WTC11 (cell line): ENCODE measurements around the gene NOL4L. TPM values are rescaled to one million over a fixed set of nuclear protein-coding genes. Genes with fewer than 3 reads are reported as not detected.

Source experiments
- ATAC-seq: fragments of 200-7000 bp; cut with Tn5 transposase; 2 replicates; pipeline ENCODE4 v1.10.0; 2021; ENCODE audit warnings: mild to moderate bottlenecking, moderate library complexity
- CTCF ChIA-PET: fragments of 300-600 bp; sonication (Branson Sonifier 250); formaldehyde crosslinking; loops from one replicate; lab custom pipeline; 2021; ENCODE audit warnings: antibody characterized with exemption; lab: Charles Lee
- POLR2A ChIA-PET: fragments of 350-600 bp; sonication (Branson Sonifier 250); formaldehyde crosslinking; loops from one replicate; lab custom pipeline; 2021; ENCODE audit warnings: antibody characterized with exemption; lab: Charles Lee
- DNase-seq: peaks from one replicate; pipeline ENCODE4 v3.0.0; 2021; ENCODE audit warnings: low spot score
- H3K27ac Mint-ChIP-seq: 2 replicates; pipeline ENCODE4 v1.8.0; 2021; ENCODE audit warnings: mixed read lengths
- H3K27me3 Mint-ChIP-seq: 2 replicates; pipeline ENCODE4 v1.8.0; 2021; ENCODE audit warnings: low read depth, mild to moderate bottlenecking, moderate library complexity, mixed read lengths
- H3K36me3 Mint-ChIP-seq: 2 replicates; pipeline ENCODE4 v1.8.0; 2021; ENCODE audit warnings: mixed read lengths
- H3K4me1 Mint-ChIP-seq: 2 replicates; pipeline ENCODE4 v1.8.0; 2022; ENCODE audit warnings: mixed read lengths
- H3K4me3 Mint-ChIP-seq: 2 replicates; pipeline ENCODE4 v1.8.0; 2021; ENCODE audit warnings: mild to moderate bottlenecking, moderate library complexity, mixed read lengths
- H3K9me3 Mint-ChIP-seq: 2 replicates; pipeline ENCODE4 v1.8.0; 2021; ENCODE audit warnings: mixed read lengths
- FOXK1 ChIP-seq: sonication (generic); formaldehyde crosslinking; IDR thresholded peaks from 2 replicates; pipeline ENCODE4 v1.8.0; 2022; ENCODE audit warnings: mild to moderate bottlenecking, moderate library complexity, missing genetic modification reagents
- SMAD3 ChIP-seq: sonication (generic); formaldehyde crosslinking; IDR thresholded peaks from 2 replicates; pipeline ENCODE4 v1.8.0; 2022; ENCODE audit warnings: missing genetic modification reagents, mild to moderate bottlenecking, borderline replicate concordance
- ZBTB21 ChIP-seq: sonication (generic); formaldehyde crosslinking; IDR thresholded peaks from 2 replicates; pipeline ENCODE4 v1.8.1; 2023; ENCODE audit warnings: mild to moderate bottlenecking, missing genetic modification reagents, borderline replicate concordance
- ZNF423 ChIP-seq: fragments of 250-450 bp; sonication (Bioruptor Pico); IDR thresholded peaks from 2 replicates; pipeline ENCODE4 v2.1.2; 2022; ENCODE audit warnings: mild to moderate bottlenecking, moderate library complexity
- total RNA-seq: library from RNA; stranded (reverse); gene quantifications from 3 replicates; pipeline ENCODE4 v1.2.3, GENCODE V29; 2021
- TF ChIP-seq, protein P1 (sequence below): sonication (generic); formaldehyde crosslinking; IDR thresholded peaks from 2 replicates; pipeline ENCODE4 v1.8.0; 2023; ENCODE audit warnings: missing genetic modification reagents, mild to moderate bottlenecking, borderline replicate concordance
- TF ChIP-seq, protein P2 (sequence below): sonication (generic); formaldehyde crosslinking; IDR thresholded peaks from 2 replicates; pipeline ENCODE4 v1.8.1; 2023; ENCODE audit warnings: mild to moderate bottlenecking, missing genetic modification reagents, moderate library complexity
- TF ChIP-seq, protein P3 (sequence below): sonication (generic); formaldehyde crosslinking; IDR thresholded peaks from 2 replicates; pipeline ENCODE4 v1.8.0; 2022; ENCODE audit warnings: mild to moderate bottlenecking, missing genetic modification reagents
- TF ChIP-seq, protein P4 (sequence below): sonication (generic); formaldehyde crosslinking; IDR thresholded peaks from 2 replicates; pipeline ENCODE4 v1.8.0; 2022; ENCODE audit warnings: mild to moderate bottlenecking, missing genetic modification reagents
- TF ChIP-seq, protein P5 (sequence below): sonication (generic); formaldehyde crosslinking; IDR thresholded peaks from 2 replicates; pipeline ENCODE4 v1.8.1; 2023; ENCODE audit warnings: mild to moderate bottlenecking, missing genetic modification reagents, moderate library complexity
- TF ChIP-seq, protein P6 (sequence below): sonication (generic); formaldehyde crosslinking; IDR thresholded peaks from 2 replicates; pipeline ENCODE4 v1.8.0; 2022; ENCODE audit warnings: mild to moderate bottlenecking, missing genetic modification reagents
- TF ChIP-seq, protein P7 (sequence below): fragments of 250-450 bp; sonication (Bioruptor Pico); IDR thresholded peaks from 2 replicates; pipeline ENCODE4 v1.9.0; 2021; ENCODE audit warnings: moderate library complexity, mild to moderate bottlenecking, inconsistent platforms, borderline replicate concordance
- TF ChIP-seq, protein P8 (sequence below): sonication (generic); formaldehyde crosslinking; IDR thresholded peaks from 2 replicates; pipeline ENCODE4 v1.8.0; 2023; ENCODE audit warnings: missing genetic modification reagents

The NOL4L gene
- total RNA-seq, 1 experiment from 2014 or later: 29.0 TPM

DNA sequence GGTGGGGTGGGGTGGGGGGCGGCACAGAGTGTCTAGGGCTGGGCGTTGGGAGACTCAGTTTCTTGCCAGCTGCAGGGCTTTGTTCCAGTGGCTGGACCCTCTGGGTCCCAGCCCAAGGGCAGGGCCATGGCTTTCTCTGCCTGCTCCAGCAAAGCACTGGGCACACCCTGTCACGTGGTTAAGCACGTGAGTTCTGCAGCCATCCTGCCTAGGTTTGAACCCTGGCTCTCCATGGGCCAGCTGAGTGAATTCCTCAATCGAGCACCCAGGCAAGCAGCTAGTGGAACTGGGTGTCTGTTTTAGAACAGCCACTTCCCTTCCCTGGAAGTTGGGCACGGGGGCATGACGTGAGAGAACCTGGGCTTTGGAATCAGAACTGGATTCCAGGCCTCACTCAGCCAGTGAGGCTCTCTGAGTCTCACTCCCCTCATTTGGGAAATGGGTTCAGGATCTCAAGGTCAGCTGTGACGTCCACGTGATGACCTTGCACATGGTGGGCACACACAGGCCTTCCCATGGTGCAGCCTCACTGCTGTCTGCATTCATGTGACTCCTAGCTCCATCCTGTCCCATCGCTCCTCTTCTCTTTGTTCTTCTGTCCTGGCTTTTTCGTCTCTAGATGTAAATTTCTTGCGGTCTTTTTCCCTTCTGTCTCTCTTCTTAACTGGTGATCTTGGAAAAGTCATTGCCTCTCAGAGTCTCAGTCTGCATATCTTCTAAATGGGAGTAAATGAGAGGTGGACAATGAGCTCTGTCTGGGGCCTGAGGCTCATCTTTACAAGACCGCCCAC lies 45.9 kb downstream of the NOL4L start (continued):
- TF ChIP-seq, protein P1, sequence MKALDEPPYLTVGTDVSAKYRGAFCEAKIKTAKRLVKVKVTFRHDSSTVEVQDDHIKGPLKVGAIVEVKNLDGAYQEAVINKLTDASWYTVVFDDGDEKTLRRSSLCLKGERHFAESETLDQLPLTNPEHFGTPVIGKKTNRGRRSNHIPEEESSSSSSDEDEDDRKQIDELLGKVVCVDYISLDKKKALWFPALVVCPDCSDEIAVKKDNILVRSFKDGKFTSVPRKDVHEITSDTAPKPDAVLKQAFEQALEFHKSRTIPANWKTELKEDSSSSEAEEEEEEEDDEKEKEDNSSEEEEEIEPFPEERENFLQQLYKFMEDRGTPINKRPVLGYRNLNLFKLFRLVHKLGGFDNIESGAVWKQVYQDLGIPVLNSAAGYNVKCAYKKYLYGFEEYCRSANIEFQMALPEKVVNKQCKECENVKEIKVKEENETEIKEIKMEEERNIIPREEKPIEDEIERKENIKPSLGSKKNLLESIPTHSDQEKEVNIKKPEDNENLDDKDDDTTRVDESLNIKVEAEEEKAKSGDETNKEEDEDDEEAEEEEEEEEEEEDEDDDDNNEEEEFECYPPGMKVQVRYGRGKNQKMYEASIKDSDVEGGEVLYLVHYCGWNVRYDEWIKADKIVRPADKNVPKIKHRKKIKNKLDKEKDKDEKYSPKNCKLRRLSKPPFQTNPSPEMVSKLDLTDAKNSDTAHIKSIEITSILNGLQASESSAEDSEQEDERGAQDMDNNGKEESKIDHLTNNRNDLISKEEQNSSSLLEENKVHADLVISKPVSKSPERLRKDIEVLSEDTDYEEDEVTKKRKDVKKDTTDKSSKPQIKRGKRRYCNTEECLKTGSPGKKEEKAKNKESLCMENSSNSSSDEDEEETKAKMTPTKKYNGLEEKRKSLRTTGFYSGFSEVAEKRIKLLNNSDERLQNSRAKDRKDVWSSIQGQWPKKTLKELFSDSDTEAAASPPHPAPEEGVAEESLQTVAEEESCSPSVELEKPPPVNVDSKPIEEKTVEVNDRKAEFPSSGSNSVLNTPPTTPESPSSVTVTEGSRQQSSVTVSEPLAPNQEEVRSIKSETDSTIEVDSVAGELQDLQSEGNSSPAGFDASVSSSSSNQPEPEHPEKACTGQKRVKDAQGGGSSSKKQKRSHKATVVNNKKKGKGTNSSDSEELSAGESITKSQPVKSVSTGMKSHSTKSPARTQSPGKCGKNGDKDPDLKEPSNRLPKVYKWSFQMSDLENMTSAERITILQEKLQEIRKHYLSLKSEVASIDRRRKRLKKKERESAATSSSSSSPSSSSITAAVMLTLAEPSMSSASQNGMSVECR (CRISPR knock-in tag): no peak
- TF ChIP-seq, protein P2, sequence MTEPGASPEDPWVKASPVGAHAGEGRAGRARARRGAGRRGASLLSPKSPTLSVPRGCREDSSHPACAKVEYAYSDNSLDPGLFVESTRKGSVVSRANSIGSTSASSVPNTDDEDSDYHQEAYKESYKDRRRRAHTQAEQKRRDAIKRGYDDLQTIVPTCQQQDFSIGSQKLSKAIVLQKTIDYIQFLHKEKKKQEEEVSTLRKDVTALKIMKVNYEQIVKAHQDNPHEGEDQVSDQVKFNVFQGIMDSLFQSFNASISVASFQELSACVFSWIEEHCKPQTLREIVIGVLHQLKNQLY (CRISPR knock-in tag): no peak

DNA sequence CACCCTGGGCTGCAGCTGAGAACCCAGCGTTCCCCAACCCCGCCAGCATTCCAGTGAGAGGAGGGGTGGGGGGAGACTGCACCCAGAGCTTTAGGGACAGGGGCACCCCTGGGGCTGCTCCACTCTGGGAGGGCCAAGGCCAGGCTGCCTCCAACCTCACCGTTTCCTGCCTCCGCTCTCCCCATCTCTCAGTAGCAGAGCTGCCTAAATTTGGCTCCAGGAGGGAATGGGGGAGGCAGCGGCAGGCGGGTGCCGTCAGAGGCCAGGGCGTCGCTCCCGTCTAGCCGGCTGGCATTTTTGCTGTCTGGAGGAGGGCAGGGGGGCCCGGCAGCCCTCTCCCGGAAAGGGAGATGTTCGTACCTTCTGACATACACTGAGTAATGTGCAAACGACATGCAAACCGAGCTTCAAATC lies 46.6 kb downstream of the NOL4L start:
- ChIA-PET POLR2A (no interaction called here), CTCF (interaction anchor here (0.8 to 1.9 kb wide), 5 partner anchors 16 to 466 kb away, joined by 3 to 9 read pairs (median 4); no protein-coding TSS in a partner anchor)
- Mint-ChIP-seq H3K9me3 (no peaks in the 10 kb centered on the region), H3K4me1 (peaks cover 47% of the 10 kb centered on the region), H3K36me3 (no peaks in the 10 kb centered on the region), H3K27ac (no peak overlapping the region), H3K4me3 (no peak overlapping the region), H3K27me3 (peaks cover 25% of the 10 kb centered on the region)
- DNase-seq: peak; percentile 26
- 0 out of 2 replicates have a peak, but pooled peaks have one; percentile 3 for ATAC-seq
- TF ChIP-seq, protein P3, sequence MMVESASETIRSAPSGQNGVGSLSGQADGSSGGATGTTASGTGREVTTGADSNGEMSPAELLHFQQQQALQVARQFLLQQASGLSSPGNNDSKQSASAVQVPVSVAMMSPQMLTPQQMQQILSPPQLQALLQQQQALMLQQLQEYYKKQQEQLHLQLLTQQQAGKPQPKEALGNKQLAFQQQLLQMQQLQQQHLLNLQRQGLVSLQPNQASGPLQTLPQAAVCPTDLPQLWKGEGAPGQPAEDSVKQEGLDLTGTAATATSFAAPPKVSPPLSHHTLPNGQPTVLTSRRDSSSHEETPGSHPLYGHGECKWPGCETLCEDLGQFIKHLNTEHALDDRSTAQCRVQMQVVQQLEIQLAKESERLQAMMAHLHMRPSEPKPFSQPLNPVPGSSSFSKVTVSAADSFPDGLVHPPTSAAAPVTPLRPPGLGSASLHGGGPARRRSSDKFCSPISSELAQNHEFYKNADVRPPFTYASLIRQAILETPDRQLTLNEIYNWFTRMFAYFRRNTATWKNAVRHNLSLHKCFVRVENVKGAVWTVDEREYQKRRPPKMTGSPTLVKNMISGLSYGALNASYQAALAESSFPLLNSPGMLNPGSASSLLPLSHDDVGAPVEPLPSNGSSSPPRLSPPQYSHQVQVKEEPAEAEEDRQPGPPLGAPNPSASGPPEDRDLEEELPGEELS (CRISPR knock-in tag): no peak
- TF ChIP-seq ZNF423 (CRISPR knock-in tag) (0 out of 2 replicates have a peak, but pooled peaks have one; percentile 19), ZBTB21 (CRISPR knock-in tag) (no peak)

DNA sequence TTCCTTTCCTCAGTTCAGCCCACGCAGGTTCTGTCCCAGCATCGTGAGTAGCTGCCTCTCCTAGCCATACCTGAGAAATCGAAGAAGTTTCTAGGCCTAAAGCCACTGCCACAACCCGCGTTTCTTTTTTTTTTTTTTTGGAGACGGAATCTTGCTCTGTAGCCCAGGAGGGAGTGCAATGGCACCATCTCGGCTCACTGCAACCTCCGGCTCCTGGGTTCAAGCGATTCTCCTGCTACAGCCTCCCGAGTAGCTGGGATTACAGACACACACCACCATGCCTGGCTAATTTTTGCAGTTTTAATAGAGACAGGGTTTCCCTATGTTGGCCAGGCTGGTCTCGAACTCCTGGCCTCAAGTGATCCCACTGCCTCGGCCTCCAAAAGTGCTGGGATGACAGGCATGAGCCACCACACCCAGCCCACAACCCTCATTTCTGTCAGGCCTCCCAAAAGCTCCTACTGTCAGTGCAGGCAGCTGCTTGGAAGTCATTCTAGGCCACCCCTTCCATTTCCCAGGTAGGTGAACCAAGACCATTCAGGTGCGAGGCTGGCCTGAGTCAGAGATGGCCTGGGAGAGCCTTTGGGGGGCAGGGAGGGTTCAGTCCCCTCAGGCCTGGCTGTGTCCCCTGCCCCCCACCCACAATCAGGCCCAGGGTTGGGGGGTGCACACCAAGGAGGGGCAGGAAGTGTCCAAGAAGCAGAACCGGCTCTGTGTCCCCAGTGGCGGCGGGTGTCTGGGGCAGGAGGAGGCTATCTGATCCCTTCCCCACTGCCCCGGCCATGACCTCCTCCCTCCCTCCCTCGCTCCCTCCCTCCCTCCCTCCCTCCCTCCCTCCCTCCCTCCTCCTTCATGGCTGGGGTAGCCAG lies 47.2 kb downstream of the NOL4L start:
- TF ChIP-seq, protein P4, sequence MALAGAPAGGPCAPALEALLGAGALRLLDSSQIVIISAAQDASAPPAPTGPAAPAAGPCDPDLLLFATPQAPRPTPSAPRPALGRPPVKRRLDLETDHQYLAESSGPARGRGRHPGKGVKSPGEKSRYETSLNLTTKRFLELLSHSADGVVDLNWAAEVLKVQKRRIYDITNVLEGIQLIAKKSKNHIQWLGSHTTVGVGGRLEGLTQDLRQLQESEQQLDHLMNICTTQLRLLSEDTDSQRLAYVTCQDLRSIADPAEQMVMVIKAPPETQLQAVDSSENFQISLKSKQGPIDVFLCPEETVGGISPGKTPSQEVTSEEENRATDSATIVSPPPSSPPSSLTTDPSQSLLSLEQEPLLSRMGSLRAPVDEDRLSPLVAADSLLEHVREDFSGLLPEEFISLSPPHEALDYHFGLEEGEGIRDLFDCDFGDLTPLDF (CRISPR knock-in tag): no peak
- TF ChIP-seq FOXK1 (CRISPR knock-in tag): no peak
- TF ChIP-seq SMAD3 (CRISPR knock-in tag): no peak
- TF ChIP-seq, protein P5, sequence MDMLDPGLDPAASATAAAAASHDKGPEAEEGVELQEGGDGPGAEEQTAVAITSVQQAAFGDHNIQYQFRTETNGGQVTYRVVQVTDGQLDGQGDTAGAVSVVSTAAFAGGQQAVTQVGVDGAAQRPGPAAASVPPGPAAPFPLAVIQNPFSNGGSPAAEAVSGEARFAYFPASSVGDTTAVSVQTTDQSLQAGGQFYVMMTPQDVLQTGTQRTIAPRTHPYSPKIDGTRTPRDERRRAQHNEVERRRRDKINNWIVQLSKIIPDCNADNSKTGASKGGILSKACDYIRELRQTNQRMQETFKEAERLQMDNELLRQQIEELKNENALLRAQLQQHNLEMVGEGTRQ (CRISPR knock-in tag): no peak
- TF ChIP-seq, protein P6, sequence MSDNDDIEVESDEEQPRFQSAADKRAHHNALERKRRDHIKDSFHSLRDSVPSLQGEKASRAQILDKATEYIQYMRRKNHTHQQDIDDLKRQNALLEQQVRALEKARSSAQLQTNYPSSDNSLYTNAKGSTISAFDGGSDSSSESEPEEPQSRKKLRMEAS (CRISPR knock-in tag): no peak
- TF ChIP-seq, protein P2 (CRISPR knock-in tag): no peak
- TF ChIP-seq, protein P7, sequence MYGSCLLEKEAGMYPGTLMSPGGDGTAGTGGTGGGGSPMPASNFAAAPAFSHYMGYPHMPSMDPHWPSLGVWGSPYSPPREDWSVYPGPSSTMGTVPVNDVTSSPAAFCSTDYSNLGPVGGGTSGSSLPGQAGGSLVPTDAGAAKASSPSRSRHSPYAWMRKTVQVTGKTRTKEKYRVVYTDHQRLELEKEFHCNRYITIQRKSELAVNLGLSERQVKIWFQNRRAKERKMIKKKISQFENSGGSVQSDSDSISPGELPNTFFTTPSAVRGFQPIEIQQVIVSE (CRISPR knock-in tag): no peak
- TF ChIP-seq, protein P8, sequence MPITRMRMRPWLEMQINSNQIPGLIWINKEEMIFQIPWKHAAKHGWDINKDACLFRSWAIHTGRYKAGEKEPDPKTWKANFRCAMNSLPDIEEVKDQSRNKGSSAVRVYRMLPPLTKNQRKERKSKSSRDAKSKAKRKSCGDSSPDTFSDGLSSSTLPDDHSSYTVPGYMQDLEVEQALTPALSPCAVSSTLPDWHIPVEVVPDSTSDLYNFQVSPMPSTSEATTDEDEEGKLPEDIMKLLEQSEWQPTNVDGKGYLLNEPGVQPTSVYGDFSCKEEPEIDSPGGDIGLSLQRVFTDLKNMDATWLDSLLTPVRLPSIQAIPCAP: no peak
- DNase-seq: peak; percentile 30
- Mint-ChIP-seq H3K9me3 (no peaks in the 10 kb centered on the region), H3K4me3 (peak overlapping the region; percentile 84), H3K4me1 (peaks cover 47% of the 10 kb centered on the region), H3K36me3 (no peaks in the 10 kb centered on the region), H3K27ac (no peak overlapping the region), H3K27me3 (peaks cover 25% of the 10 kb centered on the region)
- CTCF ChIA-PET: interaction anchor here (0.9 to 1.9 kb wide), 4 partner anchors 49 to 241 kb away, joined by 3 to 9 read pairs (median 4); no protein-coding TSS in a partner anchor
- POLR2A ChIA-PET: no interaction called here
- ATAC-seq: peak; percentile 4; the same call in 1 of the 2 replicates
